T-cell (primary cell): ENCODE data around the gene KLHL25. TPM values are rescaled to one million over a fixed set of nuclear protein-coding genes. Genes with fewer than 3 reads are reported as not detected.

Source experiments
- ATAC-seq, 4 experiments: fragments of 200-7000 bp in 3 of 4; fragments of 150-1000 bp in 1 of 4; cut with Tn5 transposase; replicated peaks in 1 of 4; 1 replicate in 3 of 4; 2 replicates in 1 of 4; pipeline ENCODE4 v1.10.0; 2021; ENCODE audit warnings: moderate library complexity in 3 of 4, mild to moderate bottlenecking in 2 of 4, moderate number of reproducible peaks in 1 of 4
- CTCF ChIA-PET, 2 donors: fragments of 300-600 bp; sonication (Branson Sonifier 250); formaldehyde crosslinking; loops; one replicate each; lab custom pipeline; 2022; ENCODE audit warnings: antibody characterized with exemption in 2 of 2; lab: Charles Lee
- POLR2A ChIA-PET, 2 donors: fragments of 300-600 bp; sonication (Branson Sonifier 250); formaldehyde crosslinking; loops; one replicate each; lab custom pipeline; 2022; ENCODE audit warnings: antibody characterized with exemption in 2 of 2; lab: Charles Lee
- DNase-seq, 35 experiments: peaks; one replicate each; pipeline versions ENCODE4 v3.0.0 to v3.0.0-alpha.2; 2013 to 2023
- H3K27ac ChIP-seq: one replicate; pipeline ENCODE4 v1.5.1; 2013; ENCODE audit warnings: low read length
- H3K27me3 ChIP-seq, 2 experiments: replicated peaks in 1 of 2; 1 replicate in 1 of 2; 2 replicates in 1 of 2; pipeline versions ENCODE4 v1.6.1 to v1.7.0; 2013; ENCODE audit warnings: low read length in 1 of 2, mixed read lengths in 1 of 2; ENCODE audit not compliant: control insufficient read depth in 2 of 2, insufficient read depth in 2 of 2; ENCODE audit errors: extremely low read depth in 1 of 2
- H3K36me3 ChIP-seq, 2 donors: 1 replicate in 1 of 2; 2 replicates in 1 of 2; pipeline versions ENCODE4 v1.6.1 to v1.7.0; 2013; ENCODE audit warnings: low read length in 1 of 2; ENCODE audit not compliant: control insufficient read depth in 2 of 2, insufficient read depth in 1 of 2; ENCODE audit errors: extremely low read depth in 1 of 2
- H3K4me1 ChIP-seq, 2 experiments: 1 replicate in 1 of 2; 2 replicates in 1 of 2; pipeline versions ENCODE4 v1.6.1 to v1.7.0; 2013; ENCODE audit warnings: low read length in 2 of 2, mixed read lengths in 1 of 2; ENCODE audit not compliant: insufficient read depth in 2 of 2, control insufficient read depth in 1 of 2; ENCODE audit errors: extremely low read depth in 1 of 2
- H3K4me3 ChIP-seq, 2 donors: 1 replicate in 1 of 2; 2 replicates in 1 of 2; pipeline versions ENCODE4 v1.5.1 to v1.7.0; 2013; ENCODE audit warnings: mild to moderate bottlenecking in 2 of 2, low read length in 1 of 2, moderate library complexity in 1 of 2; ENCODE audit not compliant: control insufficient read depth in 1 of 2; ENCODE audit errors: extremely low read depth in 1 of 2
- H3K9me3 ChIP-seq: 2 replicates; pipeline ENCODE4 v1.7.0; 2013
- H3K27ac Mint-ChIP-seq, 2 donors: one replicate each; pipeline ENCODE4 v1.8.0; 2020 to 2021; ENCODE audit warnings: mild to moderate bottlenecking in 2 of 2, mixed read lengths in 2 of 2
- H3K27me3 Mint-ChIP-seq, 2 donors: one replicate each; pipeline ENCODE4 v1.8.0; 2021 to 2022; ENCODE audit warnings: mixed read lengths in 2 of 2
- H3K36me3 Mint-ChIP-seq: one replicate; pipeline ENCODE4 v1.8.0; 2021; ENCODE audit warnings: mixed read lengths
- H3K4me1 Mint-ChIP-seq, 3 donors: one replicate each; pipeline ENCODE4 v1.8.0; 2020 to 2022; ENCODE audit warnings: mixed read lengths in 3 of 3, mild to moderate bottlenecking in 1 of 3
- H3K4me3 Mint-ChIP-seq, 3 donors: one replicate each; pipeline ENCODE4 v1.8.0; 2020 to 2022; ENCODE audit warnings: mild to moderate bottlenecking in 3 of 3, mixed read lengths in 3 of 3, moderate library complexity in 3 of 3
- H3K9me3 Mint-ChIP-seq, 3 donors: one replicate each; pipeline ENCODE4 v1.8.0; 2020 to 2022; ENCODE audit warnings: mixed read lengths in 3 of 3
- WGBS: methylation state at CpG from one replicate; pipeline ENCODE4 v1.1.5; 2013; ENCODE audit warnings: missing lambda C conversion rate; ENCODE audit not compliant: insufficient coverage; 5-methylcytosine and 5-hydroxymethylcytosine counted together
- total RNA-seq, 35 experiments: library from RNA in 6 of 35; stranded (reverse) in 6 of 35; fragments of 120-200 nt in 1 of 35; gene quantifications; one replicate each; pipeline versions ENCODE4 v1.2.1 to v1.2.4 and lab custom pipeline; 2013 to 2026

The KLHL25 gene
- total RNA-seq (10 to 100 TPM in 4 of 5 donors, 1 to 10 TPM in 1; 7.9 to 16.7 (median 13.6) TPM), total RNA-seq (lab: John Stamatoyannopoulos, UW) (9.3 to 49.4 (median 20.0) reads per million in 29 experiments)
- 4.1 TPM for total RNA-seq (2013)

- H3K27ac ChIP-seq, result no peak within 1 kb of the TSS
- ChIA-PET POLR2A (interaction anchor here in 1 of 2 donors (0.6 kb wide), 1 partner anchor 207 kb away, joined by 7 read pairs; no protein-coding TSS in a partner anchor), CTCF (interaction anchor here in 1 of 2 donors (0.6 to 1.3 kb wide), 3 partner anchors 10 to 65 kb away, joined by 3 to 4 read pairs (median 3); no protein-coding TSS in a partner anchor)
- H3K36me3 ChIP-seq, result no peaks in the 10 kb centered on the region
- H3K27me3 ChIP-seq, result no peaks in the 10 kb centered on the region
- no peaks in the 10 kb centered on the region for H3K9me3 ChIP-seq
- ATAC-seq (peak; percentile 93 to 96 (median 94)), DNase-seq (peak; percentile 78 to 95 (median 91))
- H3K4me1 Mint-ChIP-seq, result peaks cover 38 to 47% (median 43%) of the 10 kb centered on the region in 3 donors
- WGBS, result under 1% methylated on average over 48 of the region's 71 CpGs
- H3K4me3 ChIP-seq, result peak within 1 kb of the TSS; percentile 75 to 85
- H3K27ac Mint-ChIP-seq, result peak within 1 kb of the TSS; percentile 79 to 82
- peaks cover 13 to 35% of the 10 kb centered on the region in 2 experiments for H3K4me1 ChIP-seq
- H3K36me3 Mint-ChIP-seq, result peaks cover 3% of the 10 kb centered on the region
- H3K9me3 Mint-ChIP-seq, result no peaks in the 10 kb centered on the region
- peak within 1 kb of the TSS; percentile 84 to 91 (median 85) for H3K4me3 Mint-ChIP-seq
- no peaks in the 10 kb centered on the region for H3K27me3 Mint-ChIP-seq
Observed at GRCh38 chr15:85794598-85795336, at the start of gene KLHL25. KLHL25 (minus strand) TSS chr15:85794925; CDS start chr15:85769810, 25,115 bp downstream.

- POLR2A ChIA-PET, result no interaction called here
- H3K36me3 ChIP-seq, result no peaks in the 10 kb centered on the region
Observed at GRCh38 chr15:85840802-85841152, 46.1 kb upstream of the KLHL25 start.

GRCh38 chr15:85840079-85840801 lies 45.5 kb upstream of the KLHL25 start:
- POLR2A ChIA-PET, result no interaction called here
- Mint-ChIP-seq H3K36me3 (no peaks in the 10 kb centered on the region), H3K4me3 (peak overlapping the region; percentile 52 to 62 (median 62)), H3K27ac (no peak overlapping the region), H3K4me1 (peaks cover 6 to 8% (median 6%) of the 10 kb centered on the region in 3 donors), H3K27me3 (peaks cover 5% of the 10 kb centered on the region in 2 donors), H3K9me3 (no peaks in the 10 kb centered on the region)
- 12% methylated on average over 25 of the region's 32 CpGs for WGBS
- CTCF ChIA-PET, result interaction anchor here (0.6 to 1.6 kb wide), 10 partner anchors 10 to 299 kb away, joined by 3 to 7 read pairs (median 4); no protein-coding TSS in a partner anchor
- peak; percentile 19 to 86 (median 68) for DNase-seq
- no peak overlapping the region for H3K27ac ChIP-seq
- H3K4me1 ChIP-seq, result peaks cover 0 to 9% of the 10 kb centered on the region in 2 experiments
- no peaks in the 10 kb centered on the region for H3K9me3 ChIP-seq
- peak; percentile 95 to 98 (median 96) for ATAC-seq
- H3K36me3 ChIP-seq, result no peaks in the 10 kb centered on the region
- peaks cover 0 to 14% of the 10 kb centered on the region in 2 experiments for H3K27me3 ChIP-seq
- H3K4me3 ChIP-seq, result peak overlapping the region; percentile 31 to 46

More at GRCh38 chr15:85840802-85841152, 46.1 kb upstream of the KLHL25 start:
- no peaks in the 10 kb centered on the region for H3K9me3 ChIP-seq
- peaks cover 5 to 7% of the 10 kb centered on the region in 2 donors for H3K27me3 Mint-ChIP-seq
- ATAC-seq (peak in 1 of 4 experiments; percentile 17), DNase-seq (no peak)
- no peak overlapping the region for H3K27ac Mint-ChIP-seq
- peak overlapping the region in 1 of 2 donors; percentile 46 for H3K4me3 ChIP-seq
- no peaks in the 10 kb centered on the region for H3K36me3 Mint-ChIP-seq
- H3K27ac ChIP-seq, result no peak overlapping the region
- H3K9me3 Mint-ChIP-seq, result no peaks in the 10 kb centered on the region
- CTCF ChIA-PET, result interaction anchor here (0.5 to 1.6 kb wide), 12 partner anchors 10 to 548 kb away, joined by 3 to 7 read pairs (median 4); no protein-coding TSS in a partner anchor
- H3K4me1 ChIP-seq, result peaks cover 0 to 9% of the 10 kb centered on the region in 2 experiments
- H3K27me3 ChIP-seq, result peaks cover 0 to 17% of the 10 kb centered on the region in 2 experiments
- WGBS, result no CpG with 5 or more reads among the region's 8 CpGs
- peaks cover 6 to 8% (median 6%) of the 10 kb centered on the region in 3 donors for H3K4me1 Mint-ChIP-seq
- peak overlapping the region in 1 of 3 donors; percentile 52 for H3K4me3 Mint-ChIP-seq

- Mint-ChIP-seq H3K36me3 (no peaks in the 10 kb centered on the region), H3K9me3 (no peaks in the 10 kb centered on the region), H3K27me3 (no peaks in the 10 kb centered on the region), H3K4me3 (peak overlapping the region in 1 of 3 donors; percentile 52), H3K27ac (no peak overlapping the region), H3K4me1 (peaks cover 6 to 8% (median 6%) of the 10 kb centered on the region in 3 donors)
- no peak for ATAC-seq
- no peak overlapping the region for H3K27ac ChIP-seq
- peaks cover 0 to 9% of the 10 kb centered on the region in 2 experiments for H3K4me1 ChIP-seq
- ChIA-PET CTCF (interaction anchor here (0.7 to 1.6 kb wide), 4 partner anchors 106 to 110 kb away, joined by 4 to 7 read pairs (median 6); no protein-coding TSS in a partner anchor), POLR2A (no interaction called here)
- DNase-seq, result no peak
- no CpG with 5 or more reads among the region's 2 CpGs for WGBS
- peaks cover 0 to 10% of the 10 kb centered on the region in 2 experiments for H3K27me3 ChIP-seq
- no peaks in the 10 kb centered on the region for H3K9me3 ChIP-seq
- no peaks in the 10 kb centered on the region for H3K36me3 ChIP-seq
- H3K4me3 ChIP-seq, result no peak overlapping the region
Observed at GRCh38 chr15:85839643-85840042, 44.9 kb upstream of the KLHL25 start.

- Mint-ChIP-seq H3K4me3 (no peak overlapping the region), H3K27me3 (no peaks in the 10 kb centered on the region), H3K27ac (no peak overlapping the region), H3K4me1 (peaks cover 6 to 8% (median 6%) of the 10 kb centered on the region in 3 donors), H3K36me3 (no peaks in the 10 kb centered on the region), H3K9me3 (no peaks in the 10 kb centered on the region)
- ChIA-PET POLR2A (no interaction called here), CTCF (interaction anchor here in 1 of 2 donors (0.6 kb wide), 1 partner anchor 16 kb away, joined by 5 read pairs; no protein-coding TSS in a partner anchor)
- 86% methylated on average over 6 of the region's 8 CpGs for WGBS
- Histone ChIP-seq H3K4me1 (peaks cover 0 to 9% of the 10 kb centered on the region in 2 experiments), H3K9me3 (no peaks in the 10 kb centered on the region), H3K4me3 (no peak overlapping the region), H3K27ac (no peak overlapping the region), H3K27me3 (peaks cover 0 to 12% of the 10 kb centered on the region in 2 experiments), H3K36me3 (no peaks in the 10 kb centered on the region)
- no peak for DNase-seq
- no peak for ATAC-seq
Observed at GRCh38 chr15:85838655-85839054, 43.9 kb upstream of the KLHL25 start.

GRCh38 chr15:85837881-85838280 lies 43.2 kb upstream of the KLHL25 start:
- no peaks in the 10 kb centered on the region for H3K9me3 ChIP-seq
- no peaks in the 10 kb centered on the region for H3K9me3 Mint-ChIP-seq
- H3K27ac ChIP-seq, result no peak overlapping the region
- no CpG with 5 or more reads among the region's 2 CpGs for WGBS
- no peak overlapping the region for H3K4me3 ChIP-seq
- no peak overlapping the region for H3K4me3 Mint-ChIP-seq
- no peak overlapping the region for H3K27ac Mint-ChIP-seq
- H3K4me1 Mint-ChIP-seq, result peaks cover 6 to 8% (median 6%) of the 10 kb centered on the region in 3 donors
- no peaks in the 10 kb centered on the region for H3K36me3 ChIP-seq
- DNase-seq (no peak), ATAC-seq (no peak)
- H3K4me1 ChIP-seq, result peaks cover 0 to 9% of the 10 kb centered on the region in 2 experiments
- H3K27me3 Mint-ChIP-seq, result no peaks in the 10 kb centered on the region
- POLR2A ChIA-PET, result no interaction called here
- H3K27me3 ChIP-seq, result peaks cover 0 to 10% of the 10 kb centered on the region in 2 experiments
- H3K36me3 Mint-ChIP-seq, result no peaks in the 10 kb centered on the region
- CTCF ChIA-PET, result no interaction called here
